GM18873 (cell line): ENCODE results near the gene NCAM1.
"Not testable (repeated sequence)": the region's sequence is repeated elsewhere in the genome, so short reads cannot be mapped to it uniquely, and the experiment has no call there.

Source experiments
- ATAC-seq: cut with Tn5 transposase; IDR thresholded peaks from one replicate; pipeline ENCODE4 v1.9.1; 2021; ENCODE audit warnings: mild to moderate bottlenecking, moderate library complexity, moderate number of reproducible peaks; ENCODE audit not compliant: unreplicated experiment, low FRiP score

The NCAM1 gene

DNA sequence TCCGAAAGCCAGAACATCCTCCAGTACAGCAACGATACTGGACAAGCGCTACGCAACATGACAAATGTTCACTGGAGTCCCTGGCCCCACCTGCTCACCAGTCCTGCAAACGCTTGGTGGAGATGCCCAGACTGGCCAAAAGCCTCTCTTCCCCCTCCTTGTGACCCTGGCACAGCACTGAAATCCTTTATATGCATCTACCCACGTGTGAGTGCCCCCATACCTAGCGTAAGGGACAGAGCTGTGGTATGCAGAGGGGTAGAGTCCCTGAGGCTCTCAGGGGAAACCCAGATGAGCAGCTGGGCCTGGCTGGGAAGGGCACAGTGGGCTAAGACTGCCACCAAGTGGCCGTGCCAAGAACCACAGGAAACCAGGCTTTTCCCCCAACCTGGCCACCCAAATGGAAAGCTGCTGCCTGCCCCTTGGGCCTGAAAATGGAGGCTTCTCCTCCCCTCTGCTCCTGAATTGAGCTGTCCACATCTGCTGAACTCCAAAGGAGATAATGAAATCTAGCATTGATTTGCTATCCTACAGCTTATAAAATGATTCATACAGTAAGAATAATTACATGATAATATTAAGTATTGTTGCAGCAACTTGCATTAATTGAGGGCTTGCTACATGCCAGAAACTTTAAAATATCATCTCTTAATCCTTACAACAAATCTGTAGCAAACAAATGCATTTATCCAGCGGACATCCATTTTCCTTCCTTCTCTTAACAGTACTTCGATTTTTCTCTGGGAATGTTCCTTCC, 328.4 kb downstream of the NCAM1 start:
- peak; percentile 81 for ATAC-seq

DNA sequence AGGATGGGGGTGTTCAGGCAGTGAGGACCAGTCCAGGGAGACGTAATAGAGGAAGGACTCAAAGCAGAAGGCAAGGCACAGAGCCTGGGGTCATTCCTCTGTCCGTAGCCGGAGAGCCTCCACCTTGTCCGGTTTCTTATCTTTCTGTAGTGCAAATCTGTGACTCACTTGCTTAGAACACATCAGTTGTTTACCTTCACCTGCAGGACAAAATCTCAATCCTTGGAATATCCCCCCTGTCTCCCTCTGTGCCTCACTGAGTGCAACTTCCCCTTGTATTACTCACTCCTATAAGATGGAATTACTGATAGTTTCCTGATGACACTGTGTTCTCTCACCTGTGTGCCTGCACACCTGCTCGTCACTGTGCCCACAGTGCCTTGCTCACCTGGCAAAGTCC, 332.7 kb downstream of the NCAM1 start:
- ATAC-seq, result no peak

DNA sequence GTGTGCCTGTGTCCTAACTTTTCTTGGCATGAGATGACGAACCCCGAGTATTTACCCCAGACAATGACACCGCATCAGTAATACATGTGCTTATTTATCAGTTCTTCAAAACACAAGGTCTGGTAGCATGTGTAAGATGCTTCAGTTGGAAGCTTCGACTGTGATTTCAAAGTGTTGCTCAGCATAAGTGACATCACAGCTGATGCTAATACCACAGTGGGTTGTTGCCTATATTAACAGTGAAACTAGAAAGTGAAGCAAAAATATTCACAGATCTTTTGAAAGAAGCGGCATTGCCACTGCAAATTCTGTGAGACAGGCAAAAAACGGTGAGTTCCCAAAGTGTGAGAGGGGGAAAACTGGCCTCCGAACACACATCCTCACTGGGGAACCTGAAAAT, 334.8 kb downstream of the NCAM1 start:
- no peak for ATAC-seq

DNA sequence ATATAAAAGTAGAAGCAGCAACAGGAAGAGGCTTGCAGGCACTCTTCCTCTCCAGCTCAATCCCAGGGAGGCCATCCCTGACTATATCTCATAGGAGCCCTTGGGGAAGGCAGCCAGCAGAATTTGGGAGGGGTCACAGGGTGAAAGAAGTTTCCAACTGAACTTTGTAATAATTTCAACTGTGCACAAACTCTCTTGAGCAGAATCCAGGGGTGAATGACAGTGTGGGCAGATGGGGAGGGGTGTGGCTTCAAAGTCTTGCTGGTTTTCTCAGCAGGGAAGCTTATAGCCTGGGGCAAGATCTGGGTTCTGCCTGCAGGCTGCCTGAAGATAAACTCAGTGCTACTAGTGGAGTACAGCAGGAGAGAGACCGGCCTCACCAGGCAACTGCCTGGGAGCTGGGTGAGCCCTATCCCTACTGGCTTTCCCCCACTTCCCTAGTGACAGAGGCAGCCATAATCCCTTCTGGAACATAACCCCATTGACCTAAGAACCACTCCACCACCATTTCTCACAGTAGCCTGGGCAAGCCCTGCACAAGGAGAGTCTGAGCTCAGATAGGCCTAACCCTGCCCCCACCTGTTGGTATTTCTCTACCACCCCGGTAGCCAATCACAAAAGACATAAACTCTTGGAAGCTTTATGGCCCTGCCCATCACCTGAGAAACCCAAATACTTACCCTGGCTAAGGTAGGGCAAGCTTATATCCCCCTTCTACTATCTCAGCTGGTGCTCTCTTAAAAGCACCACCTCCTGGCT, 335.4 kb downstream of the NCAM1 start:
- no peak for ATAC-seq

DNA sequence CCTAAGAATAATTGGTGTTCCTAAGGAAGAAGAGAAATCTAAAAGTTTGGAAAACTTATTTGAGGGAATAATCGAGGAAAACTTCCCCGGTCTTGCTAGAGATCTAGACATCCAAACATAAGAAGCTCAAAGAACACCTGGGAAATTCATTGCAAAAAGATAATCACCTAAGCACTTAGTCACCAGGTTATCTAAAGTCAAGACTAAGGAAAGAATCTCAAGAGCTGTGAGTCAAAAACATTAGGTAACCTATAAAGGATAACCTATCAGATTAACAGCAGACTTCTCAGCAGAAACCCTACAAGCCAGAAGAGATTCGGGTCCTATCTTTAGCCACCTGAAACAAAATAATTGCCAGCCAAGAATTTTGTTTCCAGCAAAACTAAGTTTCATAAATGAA, 337.3 kb downstream of the NCAM1 start:
- not testable (repeated sequence) for ATAC-seq

DNA sequence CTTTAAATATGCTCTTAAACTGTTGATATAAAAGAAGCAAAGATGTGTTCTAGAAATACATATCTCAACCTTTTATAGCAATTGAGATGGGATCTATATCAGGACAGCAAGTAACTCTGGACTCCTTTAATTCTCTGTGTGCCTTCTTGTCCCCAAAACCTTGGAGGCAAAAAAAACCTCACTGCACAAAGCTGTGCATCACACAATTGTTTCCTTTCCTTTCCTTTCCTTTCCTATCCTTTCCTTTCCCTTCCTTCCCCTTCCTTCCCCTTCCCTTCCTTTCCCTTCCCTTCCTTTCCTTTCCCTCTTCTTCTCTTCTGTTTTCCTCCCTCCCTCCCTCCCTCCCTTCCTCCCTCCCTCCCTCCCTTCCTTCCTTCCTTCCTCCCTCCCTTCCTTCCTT, 343.7 kb downstream of the NCAM1 start:
- ATAC-seq, result no peak

DNA sequence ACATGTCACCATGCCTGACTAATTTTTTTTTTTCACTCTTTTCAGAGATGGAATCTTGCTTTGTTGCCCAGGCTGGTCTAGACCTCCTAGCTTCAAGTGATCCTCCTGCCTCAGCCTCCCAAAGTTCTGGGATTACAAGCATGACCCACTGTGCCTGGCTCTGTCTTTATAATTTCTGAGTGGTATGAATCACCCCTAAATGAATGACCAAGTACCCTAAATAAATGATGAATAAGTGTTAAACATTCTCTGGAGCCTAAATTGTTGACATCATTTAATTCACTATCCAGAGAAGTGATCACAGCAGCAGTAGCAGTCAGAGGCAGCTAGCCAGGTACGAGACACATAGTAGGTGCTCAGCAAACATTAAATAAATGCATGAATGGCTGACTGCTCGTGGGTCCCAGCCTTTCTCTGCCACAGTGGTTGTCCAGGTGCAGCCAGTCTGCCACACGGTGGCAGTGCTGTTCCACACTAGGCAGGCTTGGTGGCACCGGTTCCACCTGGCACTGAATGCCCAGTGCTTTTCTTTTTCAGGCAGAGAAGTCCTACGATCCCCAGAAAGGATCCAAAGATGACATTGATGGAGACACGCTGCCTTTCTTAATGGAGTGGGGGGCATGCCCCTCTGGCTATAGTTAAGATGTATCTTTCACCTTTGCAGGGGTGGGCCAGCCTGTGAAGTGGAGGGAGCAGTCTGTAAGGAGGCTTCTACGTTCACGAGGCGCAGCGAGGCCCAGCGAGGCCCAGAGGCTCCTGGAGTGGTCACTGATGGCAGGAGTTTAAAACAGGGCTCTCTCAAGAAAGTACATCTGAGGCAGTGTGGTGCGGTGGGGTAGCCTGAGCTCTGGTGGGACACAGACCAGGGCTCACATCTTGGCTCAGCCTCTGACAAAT, 344.5 kb downstream of the NCAM1 start:
- no peak for ATAC-seq

DNA sequence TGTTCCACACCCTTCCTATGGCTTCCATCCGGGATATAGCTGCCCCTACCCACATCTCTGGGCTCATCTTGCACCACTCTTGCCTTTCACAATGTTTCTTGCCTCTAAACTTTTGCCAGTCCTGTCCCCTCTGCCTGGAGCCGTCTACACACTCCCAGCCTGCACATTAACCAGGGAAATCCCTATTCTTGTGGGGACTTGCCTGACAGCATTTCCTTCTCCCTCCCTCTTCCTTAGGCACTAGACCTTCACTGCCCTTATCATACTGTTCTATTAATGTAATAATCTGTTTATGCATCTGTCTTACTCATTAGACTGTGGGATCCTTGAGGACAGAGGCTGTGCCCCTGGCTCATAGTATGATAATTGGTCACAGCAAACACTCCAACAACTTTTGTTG, 347.4 kb downstream of the NCAM1 start:
- ATAC-seq, result no peak

DNA sequence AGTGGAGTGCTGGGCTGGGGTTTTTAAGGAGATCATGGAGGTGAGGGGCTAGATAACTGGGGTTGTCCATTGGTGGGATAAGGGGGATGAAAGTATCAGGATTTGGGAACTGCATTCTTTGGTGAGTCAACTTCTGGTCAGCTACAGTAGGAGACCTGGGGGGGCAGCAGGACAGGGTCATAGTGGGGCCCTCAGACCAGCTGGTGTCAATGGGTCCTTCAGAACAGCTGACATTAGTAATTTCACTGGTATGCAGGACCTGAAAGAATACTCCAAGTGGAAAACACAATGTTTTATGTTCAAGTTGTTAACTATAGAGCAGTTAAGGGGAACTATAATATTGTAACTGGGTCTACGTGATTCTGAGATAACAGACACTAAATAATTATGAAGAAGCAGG, 350.3 kb downstream of the NCAM1 start:
- no peak for ATAC-seq

DNA sequence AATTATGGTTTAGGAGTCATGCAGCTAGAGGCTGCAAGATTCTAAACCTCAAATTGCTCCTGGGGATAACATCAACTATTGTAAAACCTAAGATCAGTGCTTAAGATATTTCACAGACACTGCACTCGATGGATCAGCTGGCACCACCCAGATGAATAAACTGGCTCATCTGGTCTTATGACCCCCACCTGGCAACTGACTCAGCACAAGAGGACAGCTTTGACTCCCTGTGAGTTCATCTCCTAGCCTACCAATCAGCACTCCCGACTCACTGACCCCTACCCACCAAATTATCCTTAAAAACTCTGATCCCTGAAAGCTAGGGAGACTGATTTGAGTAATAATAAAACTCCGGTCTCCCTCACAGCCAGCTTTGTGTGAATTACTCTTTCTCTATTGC, 352.4 kb downstream of the NCAM1 start:
- ATAC-seq, result no peak

DNA sequence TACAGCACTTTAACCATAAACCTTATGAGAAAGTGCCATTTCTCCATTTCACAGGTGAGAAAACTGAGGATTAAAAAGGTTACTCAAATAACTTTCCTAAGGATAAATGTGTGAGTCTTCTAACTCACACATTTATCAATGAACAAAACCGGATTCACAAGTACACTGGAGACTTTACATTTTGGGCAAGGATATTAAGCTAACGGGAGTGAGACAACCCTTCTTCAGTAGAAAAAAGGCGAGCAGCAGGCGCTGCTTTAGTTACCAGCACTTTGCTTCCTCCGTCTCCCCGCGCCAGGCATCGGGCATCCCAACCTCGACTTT, 352.8 kb downstream of the NCAM1 start:
- no peak for ATAC-seq

DNA sequence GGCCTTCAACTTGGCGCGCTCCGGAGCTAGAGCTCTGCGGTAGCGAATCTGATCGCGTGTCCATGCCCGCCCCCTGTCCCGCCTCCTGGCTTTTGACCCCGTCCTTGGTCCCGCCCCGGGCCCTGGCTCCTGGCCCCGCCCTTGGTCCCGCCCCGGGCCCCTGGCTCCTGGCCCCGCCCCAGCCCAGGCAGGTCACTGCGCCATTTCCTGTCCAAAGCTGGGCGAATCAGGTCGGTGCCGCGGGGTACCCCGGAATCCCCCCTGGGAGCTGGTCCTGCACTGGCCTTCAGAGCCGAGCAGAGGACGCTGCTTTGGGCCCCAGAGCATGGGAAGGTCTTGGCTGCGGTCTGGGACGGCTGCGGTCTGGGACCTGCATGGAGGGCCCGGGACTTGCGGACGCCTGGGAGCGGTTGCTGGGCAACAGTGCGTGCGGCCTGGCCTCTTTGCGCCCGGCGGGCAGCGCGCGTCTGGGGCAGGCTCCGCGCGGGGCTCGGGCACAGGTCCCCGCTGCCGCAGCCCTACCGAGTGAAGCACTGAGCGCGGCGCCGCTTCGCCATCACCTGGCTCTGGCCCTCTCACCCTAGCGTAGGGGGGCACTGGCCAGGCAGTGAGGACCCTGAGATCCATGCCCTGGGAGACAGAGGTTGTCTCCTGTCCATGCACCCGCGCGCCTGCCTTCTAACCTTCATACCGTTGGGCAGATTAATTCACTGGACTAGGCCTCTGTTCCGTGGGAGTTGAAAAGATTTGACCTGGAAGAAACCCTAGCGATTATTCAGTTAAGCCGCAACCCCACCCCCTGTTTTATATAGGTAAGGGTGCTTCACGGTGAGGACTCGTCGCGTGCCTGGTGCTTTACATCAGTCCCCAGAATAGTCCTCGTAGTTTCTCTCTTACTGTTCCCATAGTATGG, 353.4 kb downstream of the NCAM1 start, which contains the start of gene TTC12:
Gene TTC12 (plus strand): TSS at position 195 of the 913 bp plus-strand sequence. CDS start 1,675 bp downstream, outside the sequence.
- peak; percentile 91 for ATAC-seq

DNA sequence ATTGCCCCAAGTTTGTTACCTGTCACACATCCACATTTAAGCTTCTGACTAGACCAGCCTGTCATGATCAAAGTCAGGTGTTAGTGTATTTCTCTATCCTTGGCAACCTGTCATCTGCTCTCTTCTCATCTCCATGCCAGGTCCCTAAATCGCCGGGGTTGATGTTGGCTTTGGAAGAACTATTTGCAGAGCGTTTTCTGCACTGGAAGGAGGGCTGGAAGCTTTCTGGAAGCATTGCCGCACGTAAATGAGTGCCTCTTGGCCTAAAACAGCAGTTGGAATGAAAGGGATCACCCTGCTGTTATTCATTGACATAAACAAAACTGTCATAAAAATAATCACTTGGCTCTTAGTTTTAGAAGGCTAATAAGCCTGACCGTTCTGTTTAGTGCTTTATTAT, 354.6 kb downstream of the NCAM1 start:
- no peak for ATAC-seq

DNA sequence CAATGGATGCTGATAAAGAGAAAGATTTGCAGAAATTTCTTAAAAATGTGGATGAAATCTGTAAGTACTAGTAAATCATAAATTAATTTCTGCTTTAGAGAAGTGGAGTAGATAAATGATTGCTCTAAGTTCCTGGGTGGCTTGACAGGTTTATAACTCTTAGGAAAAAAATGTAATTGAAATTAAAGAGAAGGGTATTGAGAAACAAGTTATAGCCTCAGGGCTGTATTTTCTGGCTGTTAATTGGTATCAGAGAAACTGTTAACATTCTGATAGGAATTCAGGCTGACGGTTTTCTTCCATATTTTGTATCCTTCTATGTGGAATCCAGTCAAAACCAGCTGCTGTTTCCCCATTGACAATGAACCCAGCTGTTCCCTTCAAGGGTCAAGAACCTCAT, 355.0 kb downstream of the NCAM1 start:
- no peak for ATAC-seq

DNA sequence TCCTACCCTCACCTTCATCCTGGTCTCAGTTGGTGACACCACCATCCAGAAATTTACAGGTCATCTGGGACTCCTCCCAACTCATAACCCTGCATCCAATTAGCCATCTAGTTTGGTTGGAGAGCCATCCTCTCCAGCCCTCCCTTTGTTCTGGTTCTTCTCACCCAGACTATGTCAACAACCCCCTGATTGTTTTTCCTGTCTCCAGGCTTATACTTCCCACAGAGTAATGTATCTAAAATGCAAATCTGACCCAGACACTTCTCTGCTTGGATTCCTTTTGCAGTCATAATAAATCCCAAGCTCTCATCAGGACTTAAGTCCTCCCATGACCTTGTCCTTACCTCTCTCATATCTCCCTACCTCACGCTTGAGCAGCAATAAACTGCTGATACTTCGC, 356.1 kb downstream of the NCAM1 start:
- no peak for ATAC-seq

DNA sequence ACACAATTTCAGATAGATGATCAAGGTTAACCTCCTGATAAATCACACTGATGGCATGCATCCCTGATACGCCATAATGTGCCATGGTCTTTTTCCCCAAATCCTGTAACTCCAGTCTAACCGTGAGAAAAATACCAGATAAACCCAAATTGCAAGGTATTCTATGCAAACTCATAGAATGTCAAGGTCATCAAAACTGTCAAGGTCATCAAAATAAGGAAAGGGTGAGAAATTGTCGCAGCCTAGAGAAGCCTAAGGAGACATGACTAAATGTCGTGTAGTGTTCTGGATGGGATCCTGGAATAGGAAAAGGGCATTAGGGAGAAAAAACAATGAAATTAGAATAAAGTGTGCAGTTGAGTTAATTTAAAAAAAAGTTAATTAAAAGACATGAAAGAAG, 357.9 kb downstream of the NCAM1 start:
- no peak for ATAC-seq

DNA sequence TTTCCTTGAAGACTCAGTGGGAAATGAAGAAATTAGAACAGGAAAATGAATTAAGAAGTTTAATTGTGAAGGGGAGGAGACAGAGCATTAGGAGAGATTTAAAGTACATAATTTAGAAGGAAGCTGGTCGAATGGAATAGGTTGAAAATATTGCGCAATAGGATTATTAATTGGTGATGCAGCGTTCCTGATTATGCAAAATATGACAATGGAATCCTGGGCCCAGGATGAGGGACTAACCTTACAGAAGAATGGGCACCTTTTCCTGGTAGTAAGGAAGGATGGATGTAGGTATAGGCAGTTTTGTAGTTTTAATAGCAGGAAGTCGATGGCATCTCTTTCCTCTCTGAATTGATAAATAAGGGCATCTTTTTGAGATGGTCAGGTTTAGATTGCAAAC, 360.9 kb downstream of the NCAM1 start:
- ATAC-seq, result no peak

DNA sequence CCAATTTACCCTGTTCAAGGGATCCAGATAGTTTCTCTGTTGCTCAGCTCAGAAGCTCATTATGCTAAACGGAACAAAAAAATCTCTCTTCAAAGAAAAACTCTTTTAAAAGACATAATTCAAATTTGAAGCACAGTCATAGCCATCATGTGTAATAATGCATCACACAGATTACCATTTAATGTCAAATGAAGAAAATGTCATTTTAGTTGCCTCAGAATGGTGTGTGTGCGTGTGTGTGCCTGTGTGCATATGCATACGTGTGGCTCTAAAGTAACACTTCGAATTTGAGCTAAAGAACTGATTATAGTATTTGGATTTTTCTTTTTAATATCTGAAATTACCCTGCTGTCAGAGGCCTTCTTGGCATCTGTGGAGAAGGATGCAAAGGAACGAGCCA, 363.0 kb downstream of the NCAM1 start:
- no peak for ATAC-seq
